ENCODE data around the gene JKAMP.
A peak's percentile ranks its signal among the peaks of the same experiment; 100 is the strongest.

JKAMP gene

GRCh38 chr14:59500732-59501131, 16.4 kb downstream of the JKAMP start:
- no peak overlapping the region for H3K4me3 ChIP-seq (ENCODE audit: low read depth, low read length)
- TF ChIP-seq, protein P1, sequence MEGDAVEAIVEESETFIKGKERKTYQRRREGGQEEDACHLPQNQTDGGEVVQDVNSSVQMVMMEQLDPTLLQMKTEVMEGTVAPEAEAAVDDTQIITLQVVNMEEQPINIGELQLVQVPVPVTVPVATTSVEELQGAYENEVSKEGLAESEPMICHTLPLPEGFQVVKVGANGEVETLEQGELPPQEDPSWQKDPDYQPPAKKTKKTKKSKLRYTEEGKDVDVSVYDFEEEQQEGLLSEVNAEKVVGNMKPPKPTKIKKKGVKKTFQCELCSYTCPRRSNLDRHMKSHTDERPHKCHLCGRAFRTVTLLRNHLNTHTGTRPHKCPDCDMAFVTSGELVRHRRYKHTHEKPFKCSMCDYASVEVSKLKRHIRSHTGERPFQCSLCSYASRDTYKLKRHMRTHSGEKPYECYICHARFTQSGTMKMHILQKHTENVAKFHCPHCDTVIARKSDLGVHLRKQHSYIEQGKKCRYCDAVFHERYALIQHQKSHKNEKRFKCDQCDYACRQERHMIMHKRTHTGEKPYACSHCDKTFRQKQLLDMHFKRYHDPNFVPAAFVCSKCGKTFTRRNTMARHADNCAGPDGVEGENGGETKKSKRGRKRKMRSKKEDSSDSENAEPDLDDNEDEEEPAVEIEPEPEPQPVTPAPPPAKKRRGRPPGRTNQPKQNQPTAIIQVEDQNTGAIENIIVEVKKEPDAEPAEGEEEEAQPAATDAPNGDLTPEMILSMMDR (IDR thresholded peaks at IDR 0.05; ENCODE audit: low read depth, low read length, missing control alignments) = no peak
- H3K27me3 ChIP-seq (replicated peaks) = no peaks in the 10 kb centered on the region
- in situ Hi-C loops (cut with HindIII; ENCODE audit: low pct_ligation_motif_present, low sequenced_read_pairs) = no loop called here
- no peak for DNase-seq
- no peak overlapping the region for H3K27ac ChIP-seq
- peaks cover 12% of the 10 kb centered on the region for H3K36me3 ChIP-seq (replicated peaks)

DNA sequence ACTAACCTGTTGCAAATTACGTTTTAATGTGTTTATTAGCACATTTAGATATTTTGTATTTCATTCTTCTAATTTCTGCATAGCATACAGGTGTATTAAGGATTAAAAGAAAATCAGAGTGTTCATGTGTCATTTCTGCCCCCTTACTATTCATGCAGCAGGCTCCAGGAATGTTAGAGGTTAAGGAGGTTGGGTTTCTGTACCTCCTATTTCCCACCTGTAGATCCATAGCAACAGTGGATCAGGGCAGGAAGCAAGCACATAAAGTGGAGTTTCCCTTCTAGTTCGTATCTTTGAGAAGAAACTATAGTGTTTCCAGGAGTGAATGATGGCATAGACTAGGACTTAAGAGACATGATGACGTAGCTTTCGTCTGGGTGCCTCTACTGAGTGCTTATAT, 18.9 kb downstream of the JKAMP start:
- Histone ChIP-seq H3K36me3 (replicated peaks) (peaks cover 10% of the 10 kb centered on the region), H3K27me3 (replicated peaks) (no peaks in the 10 kb centered on the region), H3K27ac (no peak overlapping the region), H3K4me3 (ENCODE audit: low read depth, low read length) (no peak overlapping the region)
- DNase-seq = no peak
- TF ChIP-seq, protein P1 (IDR thresholded peaks at IDR 0.05; ENCODE audit: low read depth, low read length, missing control alignments) = no peak
- in situ Hi-C loops (cut with HindIII; ENCODE audit: low pct_ligation_motif_present, low sequenced_read_pairs) = no loop called here

- no peak overlapping the region for H3K27ac ChIP-seq
- peak; percentile 64 for DNase-seq
- TF ChIP-seq, protein P1 (IDR thresholded peaks at IDR 0.05; ENCODE audit: low read depth, low read length, missing control alignments) = peak; percentile 98
- H3K4me3 ChIP-seq (ENCODE audit: low read depth, low read length) = no peak overlapping the region
- peaks cover 5% of the 10 kb centered on the region for H3K36me3 ChIP-seq (replicated peaks)
- in situ Hi-C loops (cut with HindIII; ENCODE audit: low pct_ligation_motif_present, low sequenced_read_pairs) = no loop called here
- H3K27me3 ChIP-seq (replicated peaks) = no peaks in the 10 kb centered on the region
Observed at GRCh38 chr14:59507063-59507751, 22.9 kb downstream of the JKAMP start.

- Histone ChIP-seq H3K27me3 (replicated peaks) (no peaks in the 10 kb centered on the region), H3K36me3 (replicated peaks) (peaks cover 5% of the 10 kb centered on the region), H3K27ac (no peak overlapping the region), H3K4me3 (ENCODE audit: low read depth, low read length) (no peak overlapping the region)
- DNase-seq = no peak
- in situ Hi-C loops (cut with HindIII; ENCODE audit: low pct_ligation_motif_present, low sequenced_read_pairs) = no loop called here
- TF ChIP-seq, protein P1 (IDR thresholded peaks at IDR 0.05; ENCODE audit: low read depth, low read length, missing control alignments) = no peak
Observed at GRCh38 chr14:59507752-59508103, 23.4 kb downstream of the JKAMP start.

- Histone ChIP-seq H3K27me3 (replicated peaks) (no peaks in the 10 kb centered on the region), H3K4me3 (ENCODE audit: low read depth, low read length) (no peak overlapping the region), H3K27ac (no peak overlapping the region), H3K36me3 (replicated peaks) (peaks cover 1% of the 10 kb centered on the region)
- TF ChIP-seq, protein P1 (IDR thresholded peaks at IDR 0.05; ENCODE audit: low read depth, low read length, missing control alignments) = no peak
- DNase-seq = no peak
- in situ Hi-C loops (cut with HindIII; ENCODE audit: low pct_ligation_motif_present, low sequenced_read_pairs) = no loop called here
Observed at GRCh38 chr14:59509101-59509500, 24.8 kb downstream of the JKAMP start.

- Histone ChIP-seq H3K4me3 (ENCODE audit: low read depth, low read length) (no peak overlapping the region), H3K36me3 (replicated peaks) (no peaks in the 10 kb centered on the region), H3K27me3 (replicated peaks) (no peaks in the 10 kb centered on the region), H3K27ac (no peak overlapping the region)
- in situ Hi-C loops (cut with HindIII; ENCODE audit: low pct_ligation_motif_present, low sequenced_read_pairs) = no loop called here
- TF ChIP-seq, protein P1 (IDR thresholded peaks at IDR 0.05; ENCODE audit: low read depth, low read length, missing control alignments) = no peak
- peak; percentile 36 for DNase-seq
Observed at GRCh38 chr14:59510001-59510400, 25.7 kb downstream of the JKAMP start.

All from brain microvascular endothelial cell (primary cell).